ENCODE data around the gene SLC22A16.

Gene SLC22A16

GRCh38 chr6:110394409-110394808, 82.0 kb downstream of the SLC22A16 start:
- no peaks in the 10 kb centered on the region for H3K36me3 ChIP-seq (ENCODE audit: insufficient read depth, low read length)
- TF ChIP-seq CTCF (IDR thresholded peaks at IDR 0.05; ENCODE audit: low read length), result no peak
- no peak for TF ChIP-seq EZH2 (IDR thresholded peaks at IDR 0.05; ENCODE audit: borderline replicate concordance, low read length)
- no peak overlapping the region for H3K9ac ChIP-seq (ENCODE audit: low read length)
- no peak overlapping the region for H3K4me2 ChIP-seq (ENCODE audit: low read length)
- H3K27me3 ChIP-seq (ENCODE audit: insufficient read depth, low read length), result no peaks in the 10 kb centered on the region
- no peaks in the 10 kb centered on the region for H3F3A ChIP-seq (ENCODE audit: insufficient read depth, low read length)
- H3K9me3 ChIP-seq (ENCODE audit: low read length), result no peaks in the 10 kb centered on the region
- H2AFZ ChIP-seq (ENCODE audit: low read length), result no peak overlapping the region
- H3K9me2 ChIP-seq (ENCODE audit: low read depth, low read length), result no peaks in the 10 kb centered on the region
- H3K4me3 ChIP-seq (ENCODE audit: low read depth, low read length, poor library complexity, severe bottlenecking), result no peak overlapping the region
- no peaks in the 10 kb centered on the region for H3K4me1 ChIP-seq (ENCODE audit: insufficient read depth, low read length, severe bottlenecking)
- no peak overlapping the region for H3K27ac ChIP-seq (ENCODE audit: low read depth, low read length, poor library complexity, severe bottlenecking)
- H3K79me2 ChIP-seq (ENCODE audit: insufficient read depth, low read length), result no peaks in the 10 kb centered on the region
- H4K20me1 ChIP-seq (ENCODE audit: insufficient read depth, low read length), result no peaks in the 10 kb centered on the region

- TF ChIP-seq EZH2 (IDR thresholded peaks at IDR 0.05; ENCODE audit: borderline replicate concordance, low read length) (no peak), CTCF (IDR thresholded peaks at IDR 0.05; ENCODE audit: low read length) (no peak)
Observed at GRCh38 chr6:110392727-110393126, 83.7 kb downstream of the SLC22A16 start.

DNA sequence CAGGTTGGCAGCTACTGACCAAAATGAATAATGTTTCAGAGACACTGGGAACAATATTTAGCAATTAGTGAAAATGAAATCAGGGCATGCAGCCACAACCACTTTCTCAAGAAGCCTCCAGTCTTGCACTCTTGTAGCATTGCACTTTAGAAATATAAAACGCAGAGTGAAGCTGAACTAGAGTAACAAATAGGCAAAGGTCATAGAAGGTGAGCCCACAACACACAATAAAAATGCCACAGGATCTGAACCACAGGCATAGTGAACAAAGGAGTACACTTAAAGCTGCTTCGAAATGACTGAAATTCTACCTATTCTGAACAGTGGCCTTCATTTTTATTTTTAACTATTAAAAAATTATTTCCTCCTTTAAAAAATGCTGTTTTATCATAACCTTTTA, 86.0 kb downstream of the SLC22A16 start:
- Histone ChIP-seq H2AFZ (ENCODE audit: low read length) (no peak overlapping the region), H3K36me3 (ENCODE audit: insufficient read depth, low read length) (no peaks in the 10 kb centered on the region), H3K4me3 (ENCODE audit: low read depth, low read length, poor library complexity, severe bottlenecking) (no peak overlapping the region), H3K9me3 (ENCODE audit: low read length) (no peaks in the 10 kb centered on the region), H3K9me2 (ENCODE audit: low read depth, low read length) (no peaks in the 10 kb centered on the region), H3K4me2 (ENCODE audit: low read length) (no peak overlapping the region), H3K9ac (ENCODE audit: low read length) (no peak overlapping the region), H3K4me1 (ENCODE audit: insufficient read depth, low read length, severe bottlenecking) (no peaks in the 10 kb centered on the region), H4K20me1 (ENCODE audit: insufficient read depth, low read length) (no peaks in the 10 kb centered on the region), H3K27me3 (ENCODE audit: insufficient read depth, low read length) (no peaks in the 10 kb centered on the region), H3K27ac (ENCODE audit: low read depth, low read length, poor library complexity, severe bottlenecking) (no peak overlapping the region), H3F3A (ENCODE audit: insufficient read depth, low read length) (no peaks in the 10 kb centered on the region), H3K79me2 (ENCODE audit: insufficient read depth, low read length) (no peaks in the 10 kb centered on the region)
- no peak for TF ChIP-seq CTCF (IDR thresholded peaks at IDR 0.05; ENCODE audit: low read length)
- no peak for TF ChIP-seq EZH2 (IDR thresholded peaks at IDR 0.05; ENCODE audit: borderline replicate concordance, low read length)

More at GRCh38 chr6:110392727-110393126, 83.7 kb downstream of the SLC22A16 start:
- H3K4me1 ChIP-seq (ENCODE audit: insufficient read depth, low read length, severe bottlenecking), result no peaks in the 10 kb centered on the region
- no peaks in the 10 kb centered on the region for H3K9me3 ChIP-seq (ENCODE audit: low read length)
- H3K4me3 ChIP-seq (ENCODE audit: low read depth, low read length, poor library complexity, severe bottlenecking), result no peak overlapping the region
- no peaks in the 10 kb centered on the region for H3F3A ChIP-seq (ENCODE audit: insufficient read depth, low read length)
- H3K9me2 ChIP-seq (ENCODE audit: low read depth, low read length), result no peaks in the 10 kb centered on the region
- H3K27ac ChIP-seq (ENCODE audit: low read depth, low read length, poor library complexity, severe bottlenecking), result no peak overlapping the region
- no peak overlapping the region for H2AFZ ChIP-seq (ENCODE audit: low read length)
- H3K4me2 ChIP-seq (ENCODE audit: low read length), result no peak overlapping the region
- H3K36me3 ChIP-seq (ENCODE audit: insufficient read depth, low read length), result no peaks in the 10 kb centered on the region
- no peaks in the 10 kb centered on the region for H3K27me3 ChIP-seq (ENCODE audit: insufficient read depth, low read length)
- no peaks in the 10 kb centered on the region for H3K79me2 ChIP-seq (ENCODE audit: insufficient read depth, low read length)
- H4K20me1 ChIP-seq (ENCODE audit: insufficient read depth, low read length), result no peaks in the 10 kb centered on the region
- H3K9ac ChIP-seq (ENCODE audit: low read length), result no peak overlapping the region
